Gastrocnemius medialis (tissue), 4 donors: Measurements from ENCODE around the gene COMMD9.

Experiments
- POLR2A ChIP-seq, 2 donors: fragments of 450-650 bp; IDR thresholded peaks; one replicate each; pipeline ENCODE4 v1.6.1; 2017; ENCODE audit warnings: antibody characterized with exemption in 2 of 2, mild to moderate bottlenecking in 2 of 2, moderate library complexity in 2 of 2
- TF ChIP-seq, protein P1 (sequence below), 5 experiments: fragments of 450-650 bp in 3 of 5; fragments of 200-600 bp in 2 of 5; sonication (generic) in 2 of 5; IDR thresholded peaks in 4 of 5; conservative IDR thresholded peaks in 1 of 5; 1 replicate in 4 of 5; 2 replicates in 1 of 5; pipeline ENCODE4 v1.5.1; 2016 to 2019; ENCODE audit warnings: antibody characterized with exemption in 5 of 5, mild to moderate bottlenecking in 3 of 5, moderate library complexity in 3 of 5

DNA sequence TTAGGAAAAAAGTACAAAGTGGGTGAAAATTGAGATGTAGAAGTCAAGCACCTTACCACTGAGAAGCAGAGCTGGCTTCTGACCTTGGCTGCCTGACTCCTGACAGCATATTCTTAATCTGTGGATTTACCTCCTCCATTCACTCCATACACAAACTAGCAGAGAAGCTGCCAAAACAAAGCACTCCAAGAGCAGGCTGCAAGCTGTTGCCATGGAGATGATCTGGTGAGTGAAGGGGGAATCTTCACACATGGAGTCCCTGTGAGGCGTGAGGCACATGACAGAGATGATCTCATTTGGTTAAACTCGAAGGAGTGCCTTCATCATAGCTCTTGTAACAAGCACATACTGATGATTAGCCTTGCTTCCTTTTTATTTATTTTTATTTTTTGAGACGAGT lies 16.1 kb downstream of the COMMD9 start:
- TF ChIP-seq, protein P1, sequence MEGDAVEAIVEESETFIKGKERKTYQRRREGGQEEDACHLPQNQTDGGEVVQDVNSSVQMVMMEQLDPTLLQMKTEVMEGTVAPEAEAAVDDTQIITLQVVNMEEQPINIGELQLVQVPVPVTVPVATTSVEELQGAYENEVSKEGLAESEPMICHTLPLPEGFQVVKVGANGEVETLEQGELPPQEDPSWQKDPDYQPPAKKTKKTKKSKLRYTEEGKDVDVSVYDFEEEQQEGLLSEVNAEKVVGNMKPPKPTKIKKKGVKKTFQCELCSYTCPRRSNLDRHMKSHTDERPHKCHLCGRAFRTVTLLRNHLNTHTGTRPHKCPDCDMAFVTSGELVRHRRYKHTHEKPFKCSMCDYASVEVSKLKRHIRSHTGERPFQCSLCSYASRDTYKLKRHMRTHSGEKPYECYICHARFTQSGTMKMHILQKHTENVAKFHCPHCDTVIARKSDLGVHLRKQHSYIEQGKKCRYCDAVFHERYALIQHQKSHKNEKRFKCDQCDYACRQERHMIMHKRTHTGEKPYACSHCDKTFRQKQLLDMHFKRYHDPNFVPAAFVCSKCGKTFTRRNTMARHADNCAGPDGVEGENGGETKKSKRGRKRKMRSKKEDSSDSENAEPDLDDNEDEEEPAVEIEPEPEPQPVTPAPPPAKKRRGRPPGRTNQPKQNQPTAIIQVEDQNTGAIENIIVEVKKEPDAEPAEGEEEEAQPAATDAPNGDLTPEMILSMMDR (IDR thresholded peaks at IDR 0.05 in 4 of 5, conservative IDR thresholded peaks at IDR 0.05 in 1 of 5), result no peak
- TF ChIP-seq POLR2A (IDR thresholded peaks at IDR 0.05), result no peak
